NCI-H1930 (cell line): Measurements from ENCODE around the gene PRDM10.
"Not testable (repeated sequence)": the region's sequence is repeated elsewhere in the genome, so short reads cannot be mapped to it uniquely, and the experiment has no call there.

Experiments
- DNase-seq, 2 experiments: peaks; one replicate each; lab custom pipeline; 2025; lab: John Stamatoyannopoulos, UW

PRDM10 gene

GRCh38 chr11:129894278-129895125 is 108.1 kb downstream of the PRDM10 start:
- no peak for DNase-seq

- DNase-seq: no peak
These were observed 114.2 kb downstream of the PRDM10 start for GRCh38 chr11:129888451-129888850.

GRCh38 chr11:129885381-129885780 is 117.3 kb downstream of the PRDM10 start:
- DNase-seq: no peak

- no peak for DNase-seq
These were observed 118.1 kb downstream of the PRDM10 start for GRCh38 chr11:129884581-129884980.

- DNase-seq: no peak
These were observed 121.0 kb downstream of the PRDM10 start for GRCh38 chr11:129881570-129882170.

GRCh38 chr11:129880311-129880710 is 122.3 kb downstream of the PRDM10 start:
- no peak for DNase-seq

GRCh38 chr11:129871914-129872313 is 130.7 kb downstream of the PRDM10 start:
- no peak for DNase-seq

GRCh38 chr11:129868626-129869025 is 134.0 kb downstream of the PRDM10 start:
- not testable (repeated sequence) for DNase-seq

- no peak for DNase-seq
These were observed 136.3 kb downstream of the PRDM10 start for GRCh38 chr11:129866311-129866710.

- no peak for DNase-seq
These were observed 136.9 kb downstream of the PRDM10 start for GRCh38 chr11:129865701-129866100.

- no peak for DNase-seq
These were observed 137.8 kb downstream of the PRDM10 start for GRCh38 chr11:129864811-129865210.

- no peak for DNase-seq
These were observed 140.7 kb downstream of the PRDM10 start for GRCh38 chr11:129861702-129862522.

GRCh38 chr11:129856036-129856435 is 146.6 kb downstream of the PRDM10 start:
- no peak for DNase-seq

GRCh38 chr11:129855086-129855485 is 147.5 kb downstream of the PRDM10 start:
- DNase-seq: no peak

- DNase-seq: no peak
These were observed 148.3 kb downstream of the PRDM10 start for GRCh38 chr11:129854232-129854805.

- peak in 1 of 2 experiments; percentile 11 for DNase-seq
These were observed 149.0 kb downstream of the PRDM10 start for GRCh38 chr11:129853518-129854231.

GRCh38 chr11:129852125-129852740 is 150.4 kb downstream of the PRDM10 start:
- no peak for DNase-seq
